Trophoblast cell (in vitro differentiated cells and primary cell): Measurements from ENCODE around the gene CPTP.
"Not testable (repeated sequence)": the region's sequence is repeated elsewhere in the genome, so short reads cannot be mapped to it uniquely, and the experiment has no call there.

ENCODE experiments used
- DNase-seq, 2 donors: peaks; one replicate each; pipeline ENCODE4 v3.0.0-alpha.2; 2016
- H2AFZ ChIP-seq: 2 replicates; pipeline ENCODE4 v1.6.1; 2013; ENCODE audit warnings: low read length, moderate library complexity, mild to moderate bottlenecking; ENCODE audit not compliant: insufficient read depth, poor library complexity
- H2AK5ac ChIP-seq: 2 replicates; pipeline ENCODE4 v1.6.1; 2013; ENCODE audit warnings: mild to moderate bottlenecking, low read length
- H2BK120ac ChIP-seq: 2 replicates; pipeline ENCODE4 v1.6.1; 2013; ENCODE audit warnings: low read length, mild to moderate bottlenecking, moderate library complexity; ENCODE audit not compliant: insufficient read depth, poor library complexity
- H2BK12ac ChIP-seq: 2 replicates; pipeline ENCODE4 v1.6.1; 2013; ENCODE audit warnings: mild to moderate bottlenecking, low read length, moderate library complexity
- H2BK5ac ChIP-seq: 2 replicates; pipeline ENCODE4 v1.6.1; 2013; ENCODE audit warnings: low read length, low read depth, moderate library complexity, mild to moderate bottlenecking; ENCODE audit not compliant: poor library complexity
- H3K14ac ChIP-seq: 2 replicates; pipeline ENCODE4 v1.6.1; 2013; ENCODE audit warnings: mild to moderate bottlenecking, low read length
- H3K18ac ChIP-seq: 2 replicates; pipeline ENCODE4 v1.6.1; 2013; ENCODE audit warnings: mild to moderate bottlenecking, low read length
- H3K23ac ChIP-seq: 2 replicates; pipeline ENCODE4 v1.6.1; 2013; ENCODE audit warnings: low read length
- H3K27ac ChIP-seq: 2 replicates; pipeline ENCODE4 v1.5.1; 2013; ENCODE audit warnings: low read depth, mild to moderate bottlenecking, inconsistent platforms, low read length, moderate library complexity
- H3K27me3 ChIP-seq: 2 replicates; pipeline ENCODE4 v1.6.1; 2013; ENCODE audit warnings: inconsistent platforms, mild to moderate bottlenecking, low read length, moderate library complexity; ENCODE audit not compliant: insufficient read depth
- H3K36me3 ChIP-seq, 2 experiments: 1 replicate in 1 of 2; 2 replicates in 1 of 2; pipeline ENCODE4 v1.6.1; 2013; ENCODE audit warnings: low read length in 2 of 2, mild to moderate bottlenecking in 2 of 2, moderate library complexity in 1 of 2; ENCODE audit not compliant: insufficient read depth in 2 of 2, control insufficient read depth in 1 of 2
- H3K4ac ChIP-seq: 2 replicates; pipeline ENCODE4 v1.6.1; 2013; ENCODE audit warnings: low read depth, mild to moderate bottlenecking, low read length, moderate library complexity
- H3K4me1 ChIP-seq, 2 experiments: 1 replicate in 1 of 2; 2 replicates in 1 of 2; pipeline ENCODE4 v1.6.1; 2013; ENCODE audit warnings: low read length in 2 of 2, mild to moderate bottlenecking in 2 of 2, moderate library complexity in 1 of 2; ENCODE audit not compliant: insufficient read depth in 2 of 2, control insufficient read depth in 1 of 2
- H3K4me2 ChIP-seq: 2 replicates; pipeline ENCODE4 v1.6.1; 2013; ENCODE audit warnings: inconsistent platforms, mild to moderate bottlenecking, low read length, moderate library complexity
- H3K4me3 ChIP-seq: 2 replicates; pipeline ENCODE4 v1.5.1; 2013; ENCODE audit warnings: mild to moderate bottlenecking, low read depth, low read length, inconsistent platforms
- H3K79me1 ChIP-seq: one replicate; pipeline ENCODE4 v1.6.1; 2013; ENCODE audit warnings: low read length
- H3K79me2 ChIP-seq: 2 replicates; pipeline ENCODE4 v1.6.1; 2013; ENCODE audit warnings: low read length, mild to moderate bottlenecking; ENCODE audit not compliant: control insufficient read depth, insufficient read depth, poor library complexity
- H3K9ac ChIP-seq: 2 replicates; pipeline ENCODE4 v1.6.1; 2013; ENCODE audit warnings: mild to moderate bottlenecking, low read length
- H3K9me3 ChIP-seq: 2 replicates; pipeline ENCODE4 v1.6.1; 2013; ENCODE audit warnings: low read depth, mild to moderate bottlenecking, control low read depth, inconsistent platforms, low read length; ENCODE audit not compliant: insufficient read depth
- H4K12ac ChIP-seq: 2 replicates; pipeline ENCODE4 v1.6.1; 2013; ENCODE audit warnings: low read depth, mild to moderate bottlenecking, low read length, moderate library complexity
- H4K8ac ChIP-seq: 2 replicates; pipeline ENCODE4 v1.6.1; 2013; ENCODE audit warnings: low read depth, mild to moderate bottlenecking, low read length, moderate library complexity
- H4K91ac ChIP-seq: one replicate; pipeline ENCODE4 v1.6.1; 2013; ENCODE audit warnings: low read depth, mild to moderate bottlenecking, low read length, moderate library complexity
- WGBS: extraction: QIAGEN DNeasy Blood & Tissue Kit; methylation state at CpG from one replicate; pipeline ENCODE4 v1.1.7; 2013; ENCODE audit warnings: missing lambda C conversion rate; ENCODE audit not compliant: insufficient read length, insufficient coverage; ENCODE audit errors: extremely low coverage; 5-methylcytosine and 5-hydroxymethylcytosine counted together

The CPTP gene

DNA sequence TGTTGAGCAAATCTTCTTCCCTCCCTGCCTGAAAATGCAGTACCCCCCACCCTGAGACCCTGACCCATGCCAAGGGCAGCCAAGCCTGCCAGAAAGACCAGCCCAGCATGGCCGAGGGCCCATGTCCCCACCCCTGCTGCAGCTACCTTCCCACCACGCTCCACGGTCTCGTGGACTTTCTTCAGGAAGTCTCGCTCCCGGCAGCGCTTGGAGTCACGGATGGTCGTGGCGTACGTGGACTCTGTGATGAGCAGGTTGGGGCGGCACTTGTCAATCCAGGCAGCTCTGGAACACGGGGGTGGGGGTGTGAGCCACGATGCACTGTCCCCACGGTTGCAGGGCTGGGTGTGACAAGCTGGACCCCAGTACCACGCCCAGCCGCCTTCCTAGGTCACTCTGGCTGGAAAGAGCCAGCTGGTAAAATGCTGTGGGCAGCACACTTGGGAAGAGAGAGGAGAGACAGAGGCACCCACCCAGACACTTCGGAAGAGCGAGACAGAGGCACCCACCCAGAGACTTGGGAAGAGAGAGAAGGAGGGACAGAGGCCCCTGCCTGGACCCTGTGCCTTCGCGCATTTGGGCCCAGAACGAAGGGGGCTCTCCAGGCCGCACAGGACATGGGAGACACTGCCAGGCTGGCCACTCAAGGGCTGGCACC lies 9.8 kb upstream of the CPTP start:
- Histone ChIP-seq H4K12ac (no peak overlapping the region), H4K8ac (no peak overlapping the region), H3K4me2 (no peak overlapping the region), H3K36me3 (peaks cover 71 to 73% of the 10 kb centered on the region in 2 experiments), H4K91ac (no peak overlapping the region), H2BK120ac (no peak overlapping the region), H3K4me3 (no peak overlapping the region), H3K14ac (no peak overlapping the region), H3K23ac (no peak overlapping the region), H3K79me1 (no peaks in the 10 kb centered on the region), H3K27me3 (no peaks in the 10 kb centered on the region), H2AK5ac (no peak overlapping the region), H3K9me3 (no peaks in the 10 kb centered on the region), H3K27ac (no peak overlapping the region), H2BK12ac (no peak overlapping the region), H2BK5ac (no peak overlapping the region), H3K4me1 (peaks cover 5 to 10% of the 10 kb centered on the region in 2 experiments), H3K79me2 (no peaks in the 10 kb centered on the region), H3K4ac (no peak overlapping the region), H2AFZ (no peak overlapping the region), H3K9ac (no peak overlapping the region), H3K18ac (no peak overlapping the region)
- WGBS: no CpG with 5 or more reads among the region's 23 CpGs
- no peak for DNase-seq

DNA sequence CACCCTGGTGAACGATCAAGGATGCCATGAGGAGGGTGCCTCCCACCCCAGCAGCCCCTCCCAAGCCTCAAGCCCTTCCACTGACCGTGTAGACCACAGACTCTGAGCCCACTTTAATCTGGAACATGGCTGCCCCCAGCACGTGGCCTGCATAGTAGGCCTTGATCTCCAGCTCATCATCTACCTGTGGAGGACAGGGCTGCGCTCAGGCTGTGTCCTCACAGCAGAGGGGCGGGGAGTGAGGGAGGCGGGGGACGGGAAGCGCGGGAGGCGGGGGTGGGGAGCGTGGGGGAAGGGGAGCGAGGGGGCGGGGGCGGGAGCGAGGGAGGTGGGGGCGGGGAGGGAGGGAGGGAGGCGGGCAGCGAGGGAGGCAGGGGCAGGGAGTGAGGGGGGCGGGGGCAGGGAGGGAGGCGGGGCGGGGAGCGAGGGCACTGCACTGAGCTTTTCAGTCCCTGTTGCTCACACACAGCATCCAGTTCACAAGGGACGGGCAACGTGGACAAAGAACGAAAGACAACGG lies 9.1 kb upstream of the CPTP start:
- Histone ChIP-seq H2BK120ac (no peak overlapping the region), H4K8ac (no peak overlapping the region), H2AFZ (no peak overlapping the region), H3K79me1 (no peaks in the 10 kb centered on the region), H4K12ac (no peak overlapping the region), H2BK5ac (no peak overlapping the region), H3K18ac (no peak overlapping the region), H3K23ac (no peak overlapping the region), H3K36me3 (peaks cover 71 to 73% of the 10 kb centered on the region in 2 experiments), H3K4ac (no peak overlapping the region), H3K27ac (no peak overlapping the region), H3K9ac (no peak overlapping the region), H3K4me1 (peaks cover 0 to 4% of the 10 kb centered on the region in 2 experiments), H3K14ac (no peak overlapping the region), H4K91ac (no peak overlapping the region), H2AK5ac (no peak overlapping the region), H2BK12ac (no peak overlapping the region), H3K9me3 (no peaks in the 10 kb centered on the region), H3K79me2 (no peaks in the 10 kb centered on the region), H3K4me3 (no peak overlapping the region), H3K27me3 (no peaks in the 10 kb centered on the region), H3K4me2 (no peak overlapping the region)
- no peak for DNase-seq
- WGBS: no CpG with 5 or more reads among the region's 26 CpGs

DNA sequence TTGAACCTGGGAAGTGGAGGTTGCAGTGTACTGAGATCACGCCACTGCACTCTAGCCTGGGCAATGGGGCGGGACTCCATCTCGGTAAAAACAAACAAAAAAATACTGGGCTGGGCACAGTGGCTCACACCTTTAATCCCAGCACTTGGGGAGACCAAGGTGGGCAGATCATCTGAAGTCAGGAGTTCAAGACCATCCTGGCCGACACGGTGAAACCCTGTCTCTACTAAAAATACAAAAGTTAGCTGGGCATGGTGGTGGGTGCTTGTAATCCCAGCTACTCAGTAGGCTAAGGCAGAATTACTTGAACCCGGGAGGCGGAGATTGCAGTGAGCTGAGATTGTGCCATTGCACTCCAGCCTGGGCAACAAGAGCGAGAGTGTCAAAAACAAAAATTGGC lies 8.4 kb upstream of the CPTP start:
- H3K36me3 ChIP-seq: peaks cover 71 to 72% of the 10 kb centered on the region in 2 experiments
- not testable (repeated sequence) for H3K14ac ChIP-seq, H2BK5ac ChIP-seq, DNase-seq, H3K4me1 ChIP-seq, H3K4ac ChIP-seq, H3K4me3 ChIP-seq, H3K79me2 ChIP-seq, H2BK120ac ChIP-seq, H3K9ac ChIP-seq, H2BK12ac ChIP-seq, H3K27me3 ChIP-seq, H3K23ac ChIP-seq, H2AK5ac ChIP-seq, H2AFZ ChIP-seq, H4K91ac ChIP-seq, H3K4me2 ChIP-seq, H3K27ac ChIP-seq, H3K9me3 ChIP-seq, H4K12ac ChIP-seq, H3K18ac ChIP-seq, H3K79me1 ChIP-seq, H4K8ac ChIP-seq
- WGBS: no CpG with 5 or more reads among the region's 8 CpGs

DNA sequence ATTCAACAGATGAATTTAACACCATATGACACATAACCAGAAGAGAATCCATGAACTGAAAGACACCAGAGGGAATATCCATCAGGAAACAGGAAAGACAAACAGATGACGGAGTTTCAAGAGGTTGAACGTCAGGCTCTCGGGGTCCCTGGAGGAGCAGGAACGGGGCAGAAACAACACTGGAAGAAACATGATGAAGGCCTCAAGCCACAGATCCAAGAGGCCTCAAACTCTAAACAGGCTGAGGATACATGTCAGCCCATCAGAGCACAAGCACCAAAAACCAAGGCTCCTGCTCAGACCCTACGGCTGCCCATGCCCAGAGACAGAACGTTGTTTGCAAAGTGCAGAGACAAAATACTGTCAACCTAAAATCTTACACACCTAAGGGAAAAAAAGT lies 7.2 kb upstream of the CPTP start:
- no peak overlapping the region for H3K4me2 ChIP-seq
- no peak overlapping the region for H3K4me3 ChIP-seq
- no peak overlapping the region for H4K91ac ChIP-seq
- no peak for DNase-seq
- no peaks in the 10 kb centered on the region for H3K9me3 ChIP-seq
- H4K12ac ChIP-seq: no peak overlapping the region
- H3K18ac ChIP-seq: no peak overlapping the region
- peaks cover 0 to 4% of the 10 kb centered on the region in 2 experiments for H3K4me1 ChIP-seq
- no peak overlapping the region for H2BK120ac ChIP-seq
- H3K27me3 ChIP-seq: no peaks in the 10 kb centered on the region
- no peak overlapping the region for H2AFZ ChIP-seq
- no peak overlapping the region for H2BK5ac ChIP-seq
- H3K23ac ChIP-seq: no peak overlapping the region
- no peak overlapping the region for H2AK5ac ChIP-seq
- H3K9ac ChIP-seq: no peak overlapping the region
- no peaks in the 10 kb centered on the region for H3K79me1 ChIP-seq
- H3K36me3 ChIP-seq: peaks cover 62 to 64% of the 10 kb centered on the region in 2 experiments
- H3K4ac ChIP-seq: no peak overlapping the region
- H2BK12ac ChIP-seq: no peak overlapping the region
- no peak overlapping the region for H3K27ac ChIP-seq
- H3K79me2 ChIP-seq: peaks cover 4% of the 10 kb centered on the region
- no CpG with 5 or more reads among the region's 6 CpGs for WGBS
- no peak overlapping the region for H4K8ac ChIP-seq
- H3K14ac ChIP-seq: no peak overlapping the region
